NCI-H2029 (cell line): Measurements from ENCODE around the gene FBXO42.
A peak's percentile ranks its signal among the peaks of the same experiment; 100 is the strongest.
"Not testable (repeated sequence)": the region's sequence is repeated elsewhere in the genome, so short reads cannot be mapped to it uniquely, and the experiment has no call there.

Source experiments
- DNase-seq: peaks from one replicate; lab custom pipeline; 2025; lab: John Stamatoyannopoulos, UW

FBXO42 gene

GRCh38 chr1:16244650-16245285, 107.5 kb downstream of the FBXO42 start:
- DNase-seq, result no peak

GRCh38 chr1:16243936-16244649, 108.2 kb downstream of the FBXO42 start:
- peak; percentile 51 for DNase-seq

- DNase-seq, result no peak
These were observed 109.1 kb downstream of the FBXO42 start for GRCh38 chr1:16243215-16243610.

GRCh38 chr1:16242556-16243214, 109.6 kb downstream of the FBXO42 start:
- no peak for DNase-seq

GRCh38 chr1:16241221-16241708, 111.0 kb downstream of the FBXO42 start:
- DNase-seq, result no peak

- no peak for DNase-seq
These were observed 112.2 kb downstream of the FBXO42 start for GRCh38 chr1:16239972-16240491.

GRCh38 chr1:16237343-16237830, 114.9 kb downstream of the FBXO42 start:
- DNase-seq, result no peak

GRCh38 chr1:16236511-16237342, 115.6 kb downstream of the FBXO42 start, which contains the start of gene CPLANE2:
TSS of gene CPLANE2 (minus strand) at chr1:16237183. CDS start at chr1:16236742, 441 bp downstream.
- DNase-seq, result peak; percentile 87

- peak; percentile 71 for DNase-seq
These were observed 116.3 kb downstream of the FBXO42 start for GRCh38 chr1:16235944-16236510.

- DNase-seq, result no peak
These were observed 116.9 kb downstream of the FBXO42 start for GRCh38 chr1:16235347-16235746.

GRCh38 chr1:16233431-16233830, 118.8 kb downstream of the FBXO42 start:
- DNase-seq, result no peak

GRCh38 chr1:16232316-16232710, 120.0 kb downstream of the FBXO42 start:
- no peak for DNase-seq

GRCh38 chr1:16231331-16232315, 120.7 kb downstream of the FBXO42 start:
- no peak for DNase-seq

GRCh38 chr1:16230744-16231143, 121.5 kb downstream of the FBXO42 start:
- no peak for DNase-seq

GRCh38 chr1:16229976-16230740, 122.1 kb downstream of the FBXO42 start:
- DNase-seq, result no peak

- no peak for DNase-seq
These were observed 125.6 kb downstream of the FBXO42 start for GRCh38 chr1:16226490-16227179.

GRCh38 chr1:16226129-16226489, 126.2 kb downstream of the FBXO42 start:
- DNase-seq, result no peak

GRCh38 chr1:16224472-16224871, 127.8 kb downstream of the FBXO42 start:
- DNase-seq, result no peak

GRCh38 chr1:16222716-16223115, 129.6 kb downstream of the FBXO42 start:
- DNase-seq, result not testable (repeated sequence)
